Measurements from ENCODE around the gene PPP1R11. TPM values are rescaled to one million over a fixed set of nuclear protein-coding genes. Genes with fewer than 3 reads are reported as not detected.

The PPP1R11 gene
- total and polyA plus RNA-seq, 2 of the 4 experiments (the other 2 are of a cell fraction): 15.6 to 46.0 TPM

GRCh38 chr6:30100154-30100553 is 33.2 kb downstream of the PPP1R11 start:
- Histone ChIP-seq H3K9me3 (ENCODE audit: control insufficient read depth, insufficient read depth, low read length) (peaks cover 2% of the 10 kb centered on the region; the same call in 1 of the 2 replicates), H3K4me2 (ENCODE audit: low read depth, low read length) (no peak overlapping the region), H3K36me3 (ENCODE audit: control insufficient read depth, insufficient read depth, low read length) (no peaks in the 10 kb centered on the region), H3K56ac (ENCODE audit: extremely low read depth, insufficient read depth, low read length) (no peak overlapping the region), H4K20me1 (ENCODE audit: insufficient read depth, low read length) (no peaks in the 10 kb centered on the region), H3K4me3 (ENCODE audit: insufficient read depth, low read depth, low read length) (no peak overlapping the region), H3K14ac (replicated peaks; ENCODE audit: low read depth, low read length) (no peak overlapping the region), H2BK20ac (ENCODE audit: low read depth, low read length) (no peak overlapping the region), H2AK9ac (replicated peaks; ENCODE audit: low read depth, low read length, poor library complexity) (no peak overlapping the region), H3K9me1 (ENCODE audit: insufficient read depth, low read length) (no peaks in the 10 kb centered on the region; the same call in 1 of the 2 replicates), H2BK5ac (ENCODE audit: low read depth, low read length, poor library complexity, severe bottlenecking) (no peak overlapping the region), H4K8ac (ENCODE audit: low read depth in 2 of 2, low read length in 2 of 2) (no peak overlapping the region), H2AFZ (replicated peaks; ENCODE audit: low read length, poor library complexity) (no peak overlapping the region), H3K23ac (ENCODE audit: low read depth, low read length) (no peak overlapping the region), H3K9ac (ENCODE audit: low read depth, low read length) (no peak overlapping the region), H3K79me1 (ENCODE audit: low read depth in 1 of 2, low read length in 2 of 2) (no peaks in the 10 kb centered on the region), H3K27ac (ENCODE audit: insufficient read depth, low read length) (no peak overlapping the region), H4K5ac (ENCODE audit: low read depth, low read length) (no peak overlapping the region), H3K27me3 (ENCODE audit: control insufficient read depth, insufficient read depth, low read length) (peaks cover 60% of the 10 kb centered on the region), H4K91ac (ENCODE audit: insufficient read depth, low read depth, low read length) (no peak overlapping the region), H3K4ac (ENCODE audit: low read depth, low read length) (no peak overlapping the region), H3K18ac (ENCODE audit: low read depth, low read length) (no peak overlapping the region), H2BK120ac (ENCODE audit: low read depth, low read length) (no peak overlapping the region), H2BK15ac (ENCODE audit: low read depth, low read length) (no peak overlapping the region), H2AK5ac (ENCODE audit: low read depth, low read length) (no peak overlapping the region), H3K4me1 (ENCODE audit: control insufficient read depth, insufficient read depth, low read length) (peaks cover 6% of the 10 kb centered on the region)
- no TSS peak for BruUV-seq (replicated peaks)
- no peak for TF ChIP-seq CEBPB (IDR thresholded peaks at IDR 0.05; ENCODE audit: low read depth, low read length)
- no peak for TF ChIP-seq USF2 (IDR thresholded peaks at IDR 0.05; ENCODE audit: low read depth, low read length)
- no peak for TF ChIP-seq POLR2A (IDR thresholded peaks at IDR 0.05; ENCODE audit: low read depth, low read length)
- TF ChIP-seq, protein P1, sequence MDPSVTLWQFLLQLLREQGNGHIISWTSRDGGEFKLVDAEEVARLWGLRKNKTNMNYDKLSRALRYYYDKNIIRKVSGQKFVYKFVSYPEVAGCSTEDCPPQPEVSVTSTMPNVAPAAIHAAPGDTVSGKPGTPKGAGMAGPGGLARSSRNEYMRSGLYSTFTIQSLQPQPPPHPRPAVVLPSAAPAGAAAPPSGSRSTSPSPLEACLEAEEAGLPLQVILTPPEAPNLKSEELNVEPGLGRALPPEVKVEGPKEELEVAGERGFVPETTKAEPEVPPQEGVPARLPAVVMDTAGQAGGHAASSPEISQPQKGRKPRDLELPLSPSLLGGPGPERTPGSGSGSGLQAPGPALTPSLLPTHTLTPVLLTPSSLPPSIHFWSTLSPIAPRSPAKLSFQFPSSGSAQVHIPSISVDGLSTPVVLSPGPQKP (IDR thresholded peaks at IDR 0.05; ENCODE audit: borderline replicate concordance, low read depth, low read length): no peak
- TF ChIP-seq, protein P2, sequence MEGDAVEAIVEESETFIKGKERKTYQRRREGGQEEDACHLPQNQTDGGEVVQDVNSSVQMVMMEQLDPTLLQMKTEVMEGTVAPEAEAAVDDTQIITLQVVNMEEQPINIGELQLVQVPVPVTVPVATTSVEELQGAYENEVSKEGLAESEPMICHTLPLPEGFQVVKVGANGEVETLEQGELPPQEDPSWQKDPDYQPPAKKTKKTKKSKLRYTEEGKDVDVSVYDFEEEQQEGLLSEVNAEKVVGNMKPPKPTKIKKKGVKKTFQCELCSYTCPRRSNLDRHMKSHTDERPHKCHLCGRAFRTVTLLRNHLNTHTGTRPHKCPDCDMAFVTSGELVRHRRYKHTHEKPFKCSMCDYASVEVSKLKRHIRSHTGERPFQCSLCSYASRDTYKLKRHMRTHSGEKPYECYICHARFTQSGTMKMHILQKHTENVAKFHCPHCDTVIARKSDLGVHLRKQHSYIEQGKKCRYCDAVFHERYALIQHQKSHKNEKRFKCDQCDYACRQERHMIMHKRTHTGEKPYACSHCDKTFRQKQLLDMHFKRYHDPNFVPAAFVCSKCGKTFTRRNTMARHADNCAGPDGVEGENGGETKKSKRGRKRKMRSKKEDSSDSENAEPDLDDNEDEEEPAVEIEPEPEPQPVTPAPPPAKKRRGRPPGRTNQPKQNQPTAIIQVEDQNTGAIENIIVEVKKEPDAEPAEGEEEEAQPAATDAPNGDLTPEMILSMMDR (conservative IDR thresholded peaks at IDR 0.05; ENCODE audit: low read depth, low read length): no peak
- no peak for TF ChIP-seq MAZ (IDR thresholded peaks at IDR 0.05; ENCODE audit: borderline replicate concordance, low read depth, low read length)
- no peak for TF ChIP-seq RFX5 (IDR thresholded peaks at IDR 0.05; ENCODE audit: low read depth, low read length)
- TF ChIP-seq CHD1 (IDR thresholded peaks at IDR 0.05; ENCODE audit: low read depth, low read length): no peak
- no peak for TF ChIP-seq RCOR1 (IDR thresholded peaks at IDR 0.05; ENCODE audit: insufficient replicate concordance, low read length)
- no peak for TF ChIP-seq MAFK (IDR thresholded peaks at IDR 0.05; ENCODE audit: low read depth, low read length)
- no peak for TF ChIP-seq FOS (IDR thresholded peaks at IDR 0.05; ENCODE audit: low read depth, low read length)
- no peak for TF ChIP-seq RAD21 (IDR thresholded peaks at IDR 0.05; ENCODE audit: low read length)
- no peak for TF ChIP-seq NFE2L2 (IDR thresholded peaks at IDR 0.05; ENCODE audit: low read depth, low read length)
- dilution Hi-C loops (cut with HindIII; ENCODE audit: low sequenced_read_pairs, unreplicated experiment): no loop called here
- DNase-seq (no peak), ATAC-seq (ENCODE audit: low read depth) (no peak)
- no CpG with 5 or more reads among the region's 8 CpGs for WGBS, 2 experiments (ENCODE audit: extremely low coverage in 2 of 2, insufficient read length in 1 of 2)
- ChIA-PET POLR2A (ENCODE audit: unreplicated experiment) (no interaction called here), CTCF (no interaction called here)
- in situ Hi-C loops (cut with MboI; ENCODE audit: low sequenced_read_pairs): no loop called here
- intact Hi-C loops (cut with micrococcal nuclease): loop anchor here (5.0 kb wide), 1 partner anchor 117 kb away; no protein-coding TSS in a partner anchor

All from IMR-90 (cell line).